NT2/D1 (cell line): Measurements from ENCODE around the gene PDXDC1.
"Not testable (repeated sequence)": the region's sequence is repeated elsewhere in the genome, so short reads cannot be mapped to it uniquely, and the experiment has no call there.

Source experiments
- YY1 ChIP-seq: IDR thresholded peaks from 2 replicates; pipeline ENCODE4 v1.6.1; 2011; ENCODE audit not compliant: insufficient read length, insufficient read depth
- ZNF274 ChIP-seq: IDR thresholded peaks from 2 replicates; pipeline ENCODE4 v1.6.1; 2011; ENCODE audit warnings: mild to moderate bottlenecking, low read depth, low read length

- not testable (repeated sequence) for TF ChIP-seq ZNF274, YY1
Measured at GRCh38 chr16:15140444-15141365, 165.9 kb downstream of the PDXDC1 start.
